Stimulated activated CD8-positive, alpha-beta memory T cell treated with anti-CD3 and anti-CD28 coated beads, Interleukin-4, amount 100 ng/mL, for 1 hour (primary cell): ENCODE data around the gene CLINT1.
"Not testable (repeated sequence)": the region's sequence is repeated elsewhere in the genome, so short reads cannot be mapped to it uniquely, and the experiment has no call there.

Experiments
- DNase-seq, 2 donors: peaks; one replicate each; pipeline ENCODE4 v3.0.0-alpha.2; 2020; ENCODE audit warnings: low read depth in 2 of 2, low spot score in 1 of 2

The CLINT1 gene

DNA sequence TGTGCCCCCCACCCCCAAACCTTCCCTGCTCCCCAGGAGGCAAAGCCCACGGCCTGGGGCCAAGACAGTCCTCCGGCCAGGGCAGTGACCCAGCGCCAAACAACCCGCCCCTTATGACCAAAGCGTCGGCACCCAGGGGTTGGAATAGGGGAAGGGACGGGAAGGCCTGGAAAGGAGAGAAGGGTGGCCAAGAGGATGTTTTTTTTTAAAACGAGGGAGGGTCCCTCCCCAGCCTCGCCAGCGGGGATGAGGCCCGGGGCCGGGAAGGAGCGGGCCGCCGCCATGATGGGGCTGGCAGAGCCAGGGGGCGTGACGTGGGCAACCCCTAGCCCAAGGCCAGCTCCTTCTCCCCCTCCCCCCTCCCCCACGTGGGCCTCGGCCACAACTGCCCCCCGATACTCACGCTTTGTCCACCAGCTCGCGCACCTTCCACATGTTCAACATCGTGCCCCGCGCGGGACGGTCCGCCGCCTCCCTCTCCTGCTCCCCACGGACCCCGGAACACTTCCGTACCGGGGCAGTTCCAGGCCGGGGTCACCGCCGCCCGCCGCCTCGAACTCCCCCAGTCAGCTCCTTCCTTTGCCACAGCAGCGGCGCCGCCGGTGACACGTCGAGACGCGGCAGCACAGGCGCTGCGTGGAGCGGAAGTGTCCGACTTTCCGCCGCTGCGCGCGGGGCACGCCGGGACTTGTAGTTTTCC, at the start of gene CLINT1:
Gene CLINT1 (minus strand): TSS at position 619 of the 700 bp plus-strand sequence. CDS start 175 bp downstream, at position 444.
- DNase-seq = peak; percentile 60 to 74

DNA sequence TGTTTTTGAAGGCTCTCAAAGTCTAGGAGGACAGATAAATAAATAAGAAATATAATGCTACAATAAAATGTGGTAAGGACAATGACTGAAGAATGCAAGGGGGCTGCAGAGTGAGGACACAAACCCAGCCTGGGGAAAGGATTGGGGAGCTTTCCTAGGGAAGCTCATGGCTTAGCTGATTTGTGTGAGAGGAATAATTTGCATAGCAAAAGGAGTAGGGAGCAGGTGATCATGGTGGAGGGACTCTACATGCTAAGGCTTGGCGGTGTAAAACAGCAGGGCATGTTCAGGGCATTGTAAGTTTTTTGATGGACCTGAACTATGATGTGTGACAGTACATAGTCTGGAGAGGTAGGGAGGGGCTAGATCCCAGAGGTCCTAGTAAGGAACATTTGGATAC, 49.5 kb upstream of the CLINT1 start:
- no peak for DNase-seq

DNA sequence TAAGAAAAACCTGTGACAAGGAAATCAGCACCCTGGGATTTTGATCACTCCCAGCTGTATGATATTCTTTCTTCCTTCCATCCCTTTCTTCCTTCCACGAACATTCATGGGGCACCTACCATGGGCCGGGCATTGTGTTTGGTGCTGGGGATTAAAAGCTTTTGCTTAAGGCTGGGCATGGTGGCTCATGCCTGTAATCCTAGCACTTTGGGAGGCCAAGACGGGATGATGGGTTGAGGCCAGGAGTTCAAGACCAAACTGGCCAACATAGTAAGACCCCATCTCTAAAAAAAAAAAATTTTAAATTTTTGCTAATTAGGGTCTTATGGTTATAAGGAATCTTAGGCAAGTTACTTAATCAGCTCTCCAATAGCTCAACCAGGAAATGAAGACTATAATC, 48.5 kb upstream of the CLINT1 start:
- DNase-seq = no peak

DNA sequence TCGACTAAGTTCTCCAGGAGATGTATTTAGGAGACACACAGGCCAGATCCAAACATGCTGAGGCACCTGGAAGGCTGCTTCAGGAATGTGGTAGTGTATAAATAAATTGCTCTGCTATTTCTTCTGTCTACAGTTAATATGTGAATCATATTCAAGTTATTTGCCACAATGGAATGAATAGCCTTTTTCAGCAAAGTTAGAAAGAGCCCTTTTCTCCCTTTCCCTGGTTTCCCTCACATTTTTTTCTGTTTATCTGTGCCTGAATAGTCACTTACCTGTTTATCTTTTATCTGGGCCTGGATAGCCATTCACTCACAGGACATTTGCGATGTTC, 44.1 kb upstream of the CLINT1 start:
- no peak for DNase-seq

DNA sequence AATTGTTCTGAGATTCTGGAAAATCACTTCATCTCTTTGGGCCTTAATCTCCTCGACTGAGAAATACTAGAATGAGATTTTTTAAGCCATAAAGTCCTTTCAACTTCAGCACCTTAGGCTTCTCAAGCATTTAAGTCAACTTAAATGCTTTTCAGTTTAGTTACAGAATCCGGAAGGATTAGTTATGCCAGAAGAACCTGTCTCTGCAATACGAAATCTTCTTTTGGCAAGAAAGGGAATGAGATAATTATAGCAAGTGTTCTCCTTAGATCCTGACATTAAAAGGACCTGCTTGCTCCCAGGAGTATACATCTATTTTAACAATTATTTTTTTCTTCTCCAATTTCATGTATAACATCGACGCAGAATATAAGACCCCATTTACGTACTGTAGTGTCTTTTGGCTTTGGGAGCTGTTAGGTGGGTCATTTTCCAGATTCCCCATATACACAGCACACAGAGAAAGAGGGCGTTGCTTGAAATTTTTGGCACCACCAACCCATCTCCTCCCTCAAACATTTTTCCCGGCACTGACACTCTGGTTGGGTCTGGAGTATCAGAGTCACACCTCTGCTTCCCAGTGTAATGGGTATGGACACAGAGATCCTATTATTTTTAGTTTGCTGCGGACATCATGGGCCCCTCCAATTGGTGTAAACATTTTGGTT, 43.6 kb upstream of the CLINT1 start:
- DNase-seq = no peak

DNA sequence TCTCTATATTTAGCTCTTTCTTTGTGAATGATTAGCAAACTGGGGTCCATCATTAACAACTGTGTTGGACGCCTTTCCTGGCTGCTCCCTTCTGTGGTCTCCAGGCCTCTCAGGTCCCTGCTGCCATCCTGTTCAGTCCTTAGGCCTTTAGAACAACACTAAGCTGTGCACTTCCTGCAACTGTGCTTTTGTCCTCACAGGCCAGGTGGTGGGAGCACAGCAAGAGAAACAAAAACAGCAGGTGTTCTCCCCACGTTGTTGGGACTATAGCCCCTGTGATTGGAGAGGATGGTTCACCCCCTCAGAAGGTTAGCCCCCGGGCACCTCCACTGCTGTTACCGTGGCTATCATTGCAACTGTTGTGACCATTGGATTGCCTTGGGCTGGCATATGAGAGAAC, 41.7 kb upstream of the CLINT1 start:
- DNase-seq = no peak

DNA sequence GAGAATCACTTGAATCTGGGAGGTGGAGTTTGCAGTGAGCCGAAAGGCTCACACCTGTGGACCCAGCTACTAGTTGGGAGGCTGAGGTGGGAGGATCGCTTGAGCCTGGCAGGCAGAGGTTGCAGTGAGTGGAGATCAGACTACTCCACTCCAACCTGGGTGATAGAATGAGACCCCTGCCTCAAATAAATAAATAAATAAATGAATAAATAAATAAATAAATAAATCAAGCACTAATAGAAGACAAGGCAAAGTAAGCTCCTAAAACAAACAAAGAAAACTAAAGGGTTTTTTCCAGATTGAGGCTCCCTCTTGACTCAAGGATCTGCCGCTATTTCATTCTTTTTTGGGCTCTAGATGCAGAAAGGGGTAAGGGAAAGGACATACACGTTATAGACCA, 34.7 kb upstream of the CLINT1 start:
- no peak for DNase-seq

DNA sequence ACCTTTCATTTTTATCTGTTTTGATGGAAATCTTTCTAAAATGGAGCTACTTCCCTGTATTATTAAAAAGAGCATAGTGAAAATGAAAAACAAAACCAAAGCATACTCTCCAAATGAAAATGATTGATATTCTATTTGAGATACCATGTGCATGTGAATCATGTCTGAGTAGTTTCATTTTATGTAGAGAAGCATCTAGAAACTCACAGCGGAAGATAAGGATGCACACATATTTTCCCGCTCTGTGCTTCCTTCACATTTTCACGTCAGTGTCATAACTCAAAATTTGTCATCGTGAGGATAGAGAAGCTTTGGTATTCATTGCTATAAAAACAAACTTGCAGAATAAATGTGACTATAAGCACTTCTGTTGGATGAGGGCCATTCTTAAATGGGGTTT, 34.0 kb upstream of the CLINT1 start:
- DNase-seq = no peak

DNA sequence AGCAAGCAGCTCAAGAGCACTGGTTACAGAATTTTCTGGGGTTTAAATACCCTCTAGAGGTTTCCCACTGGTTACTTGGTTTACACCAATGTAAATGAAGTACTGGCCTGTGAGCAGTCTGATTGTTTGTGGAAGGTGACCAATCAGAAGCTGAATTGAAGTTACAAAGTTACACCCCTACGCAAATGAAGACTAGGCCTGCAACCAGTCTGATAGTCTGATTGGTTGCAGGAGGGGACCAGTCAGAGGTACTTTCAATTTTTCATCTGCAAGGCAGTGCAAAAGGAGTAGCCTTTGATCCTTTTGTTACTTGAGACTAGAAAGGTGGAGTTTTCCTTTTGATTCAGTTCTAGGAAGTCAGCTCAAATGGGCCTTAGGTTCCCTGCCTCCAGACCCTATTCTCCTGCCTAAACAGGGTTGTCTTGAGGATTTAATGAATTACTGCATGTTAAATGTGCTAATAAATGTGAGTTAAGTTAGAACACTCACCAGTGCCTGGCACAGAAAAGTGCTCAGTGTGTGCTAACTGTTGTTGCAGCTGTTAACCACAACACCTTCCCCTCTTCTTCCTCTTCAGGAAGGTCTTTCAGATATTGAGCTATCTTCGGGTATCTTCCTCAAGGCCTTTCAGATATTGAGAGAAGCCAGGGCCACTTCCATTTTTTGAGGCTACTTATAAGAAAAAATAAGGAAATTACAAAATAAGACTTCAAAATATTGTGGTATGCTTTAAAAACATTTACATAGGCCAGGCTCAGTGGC, 32.1 kb upstream of the CLINT1 start:
- DNase-seq = no peak

DNA sequence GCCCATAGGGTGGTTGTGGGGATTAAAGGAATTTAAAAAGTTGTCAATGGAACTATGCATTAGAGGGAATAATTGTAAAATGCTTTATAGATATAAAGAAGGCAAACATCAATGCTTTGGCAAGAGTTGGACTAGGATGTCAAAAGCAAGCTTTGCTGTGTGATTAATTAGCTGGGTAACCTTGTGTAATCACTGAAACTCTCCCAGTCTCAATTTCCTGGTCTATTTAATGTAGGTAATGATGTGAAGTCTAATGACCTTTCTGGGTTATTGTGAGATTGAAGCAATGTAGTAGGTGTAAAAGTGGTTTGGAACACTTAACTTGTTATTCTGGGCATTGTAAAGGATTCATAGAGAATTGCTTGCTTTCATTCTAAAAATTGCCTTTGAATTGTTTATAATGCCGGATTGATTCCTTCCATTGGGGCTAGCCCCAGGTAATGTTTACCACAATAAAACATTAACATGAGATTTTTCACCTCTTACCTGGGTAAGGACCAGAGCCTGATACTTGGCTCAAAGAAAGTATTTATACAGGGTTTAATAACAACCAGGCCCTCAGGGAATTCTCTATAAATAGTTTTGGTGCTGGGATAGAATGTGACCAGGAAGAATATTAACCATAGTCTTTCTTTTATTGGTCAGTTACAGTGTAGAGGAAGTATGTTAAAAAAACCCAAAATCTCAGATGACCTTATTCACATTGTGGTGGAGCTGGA, 30.0 kb upstream of the CLINT1 start:
- DNase-seq = no peak

DNA sequence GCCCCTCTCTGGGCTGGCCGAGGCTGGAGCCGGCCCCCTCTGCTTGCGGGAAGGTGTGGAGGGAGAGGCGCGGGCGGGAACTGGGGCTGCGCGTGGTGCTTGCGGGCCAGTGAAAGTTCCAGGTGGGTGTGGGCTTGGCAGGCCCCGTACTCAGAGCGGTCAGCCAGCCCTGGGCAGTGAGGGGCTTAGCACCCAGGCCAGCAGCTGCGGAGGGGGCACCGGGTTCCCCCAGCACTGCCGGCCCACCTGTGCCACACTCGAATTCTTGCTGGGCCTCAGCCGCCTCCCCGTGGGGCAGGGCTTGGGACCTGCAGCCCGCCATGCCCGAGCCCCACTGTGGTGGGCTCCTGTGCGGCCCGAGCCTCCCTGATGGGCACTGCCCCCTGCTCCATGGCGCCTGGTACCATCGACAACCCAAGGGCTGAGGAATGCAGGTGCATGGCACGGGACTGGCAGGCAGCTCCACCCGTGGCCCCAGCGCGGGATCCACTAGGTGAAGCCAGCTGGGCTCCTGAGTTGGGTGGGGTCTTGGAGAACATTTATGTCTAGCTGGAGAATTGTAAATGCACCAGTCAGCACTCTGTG, 27.9 kb upstream of the CLINT1 start:
- no peak for DNase-seq

DNA sequence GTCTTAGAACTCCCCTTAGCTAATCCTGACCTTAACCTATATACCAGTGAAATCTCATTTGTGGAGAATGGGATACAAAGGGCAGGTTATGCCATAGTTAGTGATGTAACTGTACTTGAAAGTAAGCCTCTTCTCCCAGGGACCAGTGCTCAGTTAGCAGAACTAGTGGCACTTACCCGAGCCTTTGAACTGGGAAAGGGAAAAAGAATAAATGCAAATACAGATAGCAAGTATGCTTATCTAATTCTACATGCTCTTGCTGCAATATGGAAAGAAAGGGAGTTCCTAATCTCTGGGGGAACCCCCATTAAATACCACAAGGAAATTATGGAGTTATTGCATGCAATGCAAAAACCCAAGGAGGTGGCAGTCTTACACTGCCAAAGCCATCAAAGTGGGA, 26.1 kb upstream of the CLINT1 start:
- not testable (repeated sequence) for DNase-seq

DNA sequence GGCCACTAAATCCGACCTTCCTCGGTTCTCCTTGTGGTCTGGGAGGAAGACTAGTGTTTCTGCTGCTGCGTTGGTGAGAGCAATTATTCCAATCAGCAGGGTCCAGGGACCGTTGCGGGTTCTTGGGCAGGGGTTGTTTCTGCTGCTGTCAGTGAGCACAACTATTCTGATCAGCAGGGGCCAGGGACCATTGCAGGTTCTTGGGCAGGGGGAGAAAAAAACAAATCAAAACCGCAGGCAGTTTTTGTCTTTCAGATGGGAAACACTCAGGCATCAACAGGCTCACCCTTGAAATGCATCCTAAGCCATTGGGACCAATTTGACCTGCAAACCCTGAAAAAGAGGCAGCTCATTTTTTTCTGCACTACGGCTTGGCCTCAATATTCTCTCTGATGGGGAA, 22.6 kb upstream of the CLINT1 start:
- DNase-seq = not testable (repeated sequence)

DNA sequence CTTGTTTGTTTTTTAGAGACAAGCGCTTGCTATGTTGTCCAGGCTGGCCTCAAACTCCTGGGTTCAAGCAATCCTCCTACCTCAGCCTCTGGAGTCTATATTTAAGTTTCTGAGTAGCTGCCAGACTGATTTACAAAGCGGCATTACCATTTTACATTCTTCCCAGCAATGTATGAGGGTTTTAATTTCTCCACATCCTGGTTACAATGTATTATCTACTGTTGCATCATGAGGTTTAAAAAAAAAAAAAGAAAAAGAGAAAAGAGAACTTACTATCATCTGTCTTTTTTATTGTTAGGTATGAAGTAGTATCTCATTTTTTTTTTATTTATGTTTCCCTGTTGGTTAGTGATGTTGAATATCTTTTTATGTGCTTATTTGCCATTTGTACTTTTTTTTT, 18.9 kb upstream of the CLINT1 start:
- DNase-seq = no peak

DNA sequence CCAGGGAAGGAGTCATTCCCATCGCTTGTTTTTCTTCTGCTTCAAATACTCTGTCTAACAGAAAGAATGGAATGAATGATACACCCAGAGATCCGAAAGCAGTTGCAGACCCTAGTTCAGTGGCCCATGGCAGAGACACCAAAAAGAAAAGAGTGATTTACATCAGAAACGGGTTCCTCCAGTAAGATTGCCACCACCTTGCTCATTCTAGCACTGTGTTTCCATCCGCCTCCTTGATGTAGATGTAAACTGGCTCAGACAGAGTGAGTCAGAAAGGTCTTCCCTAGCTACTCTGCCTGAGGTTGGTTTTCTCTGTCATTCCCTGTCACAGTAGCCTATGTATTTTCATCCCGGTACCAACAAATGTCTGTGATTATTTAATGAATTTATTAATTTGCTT, 15.9 kb upstream of the CLINT1 start:
- no peak for DNase-seq

DNA sequence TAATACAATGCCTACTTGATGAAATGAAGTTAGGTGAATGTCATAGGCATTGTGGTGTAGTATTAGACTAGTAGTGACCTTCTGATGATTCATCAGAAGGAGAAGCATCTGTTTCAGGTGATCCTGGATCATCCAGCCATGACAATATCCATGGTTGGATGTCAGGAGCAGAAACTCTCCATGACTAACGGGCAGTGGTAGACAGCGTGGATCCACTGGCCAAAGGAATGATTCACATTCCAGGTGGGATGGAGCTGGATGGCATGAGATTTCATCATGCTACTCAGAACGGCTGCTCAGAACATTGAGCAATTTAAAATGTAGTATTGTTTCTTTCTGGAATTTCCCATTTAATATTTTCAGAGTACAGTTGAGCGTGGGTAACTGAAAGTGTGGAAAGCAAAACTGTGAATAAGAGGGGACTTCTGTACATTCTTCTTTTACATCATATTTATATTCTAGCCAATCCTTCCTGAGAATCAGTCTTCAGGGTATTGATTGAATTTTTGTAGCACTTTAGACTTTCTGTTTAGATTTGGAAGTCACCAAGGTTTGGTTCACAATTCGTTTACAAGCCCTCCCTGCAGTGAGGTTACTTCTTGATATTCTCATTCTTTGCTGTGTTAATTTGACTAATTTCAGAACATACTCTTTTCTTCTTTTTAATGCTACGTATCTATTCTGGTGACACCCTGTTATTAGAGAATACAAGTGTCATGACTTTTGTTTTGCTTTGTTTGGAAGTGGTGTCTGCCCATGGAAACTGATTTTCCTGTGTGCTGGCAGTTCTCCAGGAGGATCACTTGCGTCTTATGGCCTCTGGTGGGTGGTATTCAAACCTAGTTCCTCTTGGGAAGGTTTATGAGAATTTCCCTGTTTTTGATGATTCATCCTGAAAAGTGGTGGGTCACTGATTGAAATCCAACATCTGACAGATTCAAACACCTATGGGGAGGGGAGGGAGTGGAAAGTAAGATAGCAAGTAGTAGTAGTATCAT, 12.2 kb upstream of the CLINT1 start:
- DNase-seq = no peak

DNA sequence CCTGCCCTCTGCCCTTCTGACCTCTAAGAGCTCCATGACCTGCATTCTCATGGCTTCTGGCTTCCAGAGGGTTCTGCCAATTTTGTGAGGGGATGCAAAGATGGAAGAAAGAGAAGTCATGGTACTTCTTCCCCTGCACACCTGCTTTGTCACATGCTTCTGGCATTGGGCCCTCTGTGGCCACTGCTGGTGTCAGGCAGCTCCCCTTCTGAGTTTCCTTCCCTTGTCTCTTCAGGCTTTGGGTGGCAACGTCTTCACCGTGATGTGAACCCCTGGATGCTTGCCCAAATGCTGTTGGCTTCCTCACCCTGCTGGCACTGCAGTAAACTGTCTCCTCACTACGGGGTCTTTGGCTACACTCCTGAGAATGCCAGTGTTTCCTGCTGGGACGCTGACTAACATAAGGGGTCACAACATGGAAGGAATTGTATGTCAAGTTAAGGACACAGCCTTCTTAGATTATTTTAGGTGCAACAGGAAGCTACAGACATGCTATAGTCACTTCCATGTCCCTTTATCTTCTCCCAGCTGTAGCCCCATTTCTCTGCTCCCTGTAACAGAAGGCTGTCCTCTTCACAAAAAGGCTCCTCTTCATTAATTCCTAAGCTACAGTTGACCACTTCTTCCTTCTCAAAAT, 8.9 kb upstream of the CLINT1 start:
- DNase-seq = no peak

DNA sequence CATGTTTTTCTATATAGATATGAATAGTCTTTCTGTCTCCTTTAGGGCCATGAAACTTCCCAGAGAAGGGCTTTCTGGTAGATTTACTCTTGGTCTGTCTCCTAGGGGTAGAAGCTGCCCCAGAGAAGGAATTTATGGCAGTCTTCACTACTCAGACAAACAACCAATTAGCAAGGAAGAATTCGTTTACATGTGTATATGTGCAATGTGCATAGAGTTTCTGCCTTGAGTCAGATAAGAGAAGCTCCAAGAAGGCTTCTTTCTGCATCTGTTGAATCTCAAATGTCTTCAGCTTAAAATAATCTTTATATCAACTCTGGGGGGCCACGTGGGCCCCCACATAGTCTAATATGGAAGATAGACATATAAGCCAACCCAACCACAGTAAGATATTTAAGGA, 7.6 kb upstream of the CLINT1 start:
- DNase-seq = no peak

DNA sequence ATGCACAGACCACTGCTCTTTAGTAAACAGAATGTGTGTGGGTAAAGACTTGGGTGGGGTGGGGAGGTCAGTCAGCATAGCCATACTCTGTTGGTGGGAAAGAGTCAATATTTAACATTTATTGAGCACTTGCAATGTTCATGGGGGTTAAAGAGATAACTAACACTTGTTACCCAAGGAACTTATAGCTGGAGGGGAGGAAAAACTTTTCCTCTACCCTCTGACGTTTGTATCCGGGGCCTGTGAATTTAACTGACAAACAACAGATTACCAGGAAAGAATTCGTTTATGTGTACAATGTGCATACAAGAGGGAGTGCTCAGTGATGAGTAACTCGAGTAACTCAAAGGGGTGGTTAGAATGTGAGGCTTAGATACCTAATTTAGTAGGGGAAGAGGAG, 6.8 kb upstream of the CLINT1 start:
- no peak for DNase-seq

DNA sequence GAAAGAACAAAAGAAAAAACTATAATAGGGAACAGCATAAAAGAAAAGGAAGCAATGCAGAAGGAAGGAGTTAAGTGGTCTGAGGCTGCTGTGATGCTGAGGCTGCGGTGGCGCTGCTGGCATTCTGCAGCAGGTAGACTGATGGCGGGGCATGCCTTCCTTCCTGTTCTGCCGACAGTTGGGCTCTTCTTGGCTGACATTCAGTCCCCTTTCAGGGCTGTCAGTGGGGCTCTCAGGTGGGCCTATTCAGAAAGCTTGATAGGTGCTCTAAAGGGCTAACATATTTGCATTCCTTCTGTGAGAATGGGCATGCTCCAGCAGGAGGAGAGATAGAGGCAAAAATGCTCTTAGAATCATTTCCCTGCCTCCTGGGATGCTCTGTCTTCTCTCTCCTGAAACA, 5.1 kb upstream of the CLINT1 start:
- DNase-seq = no peak
